Tongue (tissue), 3 donors: ENCODE measurements around the gene ANXA4. TPM values are rescaled to one million over a fixed set of nuclear protein-coding genes. Genes with fewer than 3 reads are reported as not detected.

Experiments
- DNase-seq: peaks from one replicate; pipeline ENCODE4 v3.0.0-alpha.2; 2015
- small RNA-seq: library from RNA; depleted of rRNA; stranded (forward); fragments of <200 nt; gene quantifications from one replicate; pipeline ENCODE3, GENCODE V24; 2014; ENCODE audit warnings: low replicate concordance
- total RNA-seq: library from RNA; depleted of rRNA; stranded (reverse); fragments of >200 nt; gene quantifications from one replicate; pipeline ENCODE4 v1.2.3, GENCODE V29; 2014

Gene ANXA4
- total RNA-seq, 1 donor from 2014 or later, result 29.5 TPM

DNA sequence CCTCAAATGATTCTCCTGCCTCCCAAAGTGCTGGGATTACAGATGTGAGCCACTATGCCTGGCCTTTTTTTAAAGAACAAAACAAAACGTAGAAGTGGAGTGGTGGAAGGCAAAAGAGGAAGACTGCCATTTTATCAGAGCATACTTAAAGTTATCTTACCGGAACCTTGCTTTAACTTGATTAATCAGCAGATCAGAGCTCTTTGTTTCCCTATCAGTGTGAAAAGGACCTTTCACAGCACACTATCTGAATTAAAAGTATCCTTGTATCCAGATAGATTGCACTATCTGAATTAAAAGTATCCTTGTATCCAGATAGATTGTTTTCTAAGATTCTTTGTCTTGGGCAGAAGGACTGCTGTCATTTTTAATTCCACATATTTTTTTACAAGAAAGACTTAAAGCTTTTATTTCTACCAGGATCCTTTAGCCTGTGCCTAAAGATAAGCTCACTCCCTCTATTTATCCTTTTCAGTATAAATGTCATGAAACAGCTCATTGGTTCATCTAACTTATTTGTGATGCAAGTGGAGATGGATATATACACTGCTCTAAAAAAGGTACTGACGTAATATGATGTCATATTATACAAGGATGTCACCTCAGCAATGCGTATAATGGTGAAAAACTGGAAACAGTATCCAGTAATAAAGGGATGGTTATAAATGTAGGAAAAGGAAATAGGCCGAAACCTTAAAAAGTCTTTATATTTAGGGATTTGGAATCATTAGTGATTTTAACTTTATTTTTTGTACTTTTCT is 105.3 kb downstream of the ANXA4 start:
- DNase-seq, result no peak

DNA sequence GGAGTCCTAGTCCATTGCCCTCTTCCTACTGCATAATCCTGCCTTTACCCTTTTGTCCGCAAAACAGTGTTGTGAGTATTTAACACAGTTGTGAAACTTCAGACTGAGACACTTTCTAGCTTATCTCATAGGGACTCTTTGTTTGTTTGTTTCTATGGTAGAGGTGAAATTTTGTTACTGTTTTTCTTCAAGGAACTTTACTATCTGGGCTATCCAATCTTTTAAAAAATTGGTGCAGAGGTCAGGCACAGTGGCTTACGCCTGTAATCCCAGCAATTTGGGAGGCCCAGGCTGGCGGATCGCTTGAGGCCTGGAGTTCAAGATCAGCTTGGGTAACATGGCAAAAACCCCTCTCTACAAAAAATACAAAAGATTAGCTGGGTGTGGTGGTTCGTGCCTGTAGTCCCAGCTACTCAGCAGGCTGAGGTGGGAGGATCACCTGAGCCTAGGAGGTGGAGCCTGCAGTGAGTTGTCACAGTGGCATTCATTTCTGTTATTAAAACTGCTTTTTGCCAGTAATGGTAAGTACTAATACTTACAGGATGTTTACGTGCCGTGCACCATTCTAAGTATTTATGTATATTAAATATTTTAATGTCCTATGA is 106.4 kb downstream of the ANXA4 start:
- DNase-seq, result no peak

DNA sequence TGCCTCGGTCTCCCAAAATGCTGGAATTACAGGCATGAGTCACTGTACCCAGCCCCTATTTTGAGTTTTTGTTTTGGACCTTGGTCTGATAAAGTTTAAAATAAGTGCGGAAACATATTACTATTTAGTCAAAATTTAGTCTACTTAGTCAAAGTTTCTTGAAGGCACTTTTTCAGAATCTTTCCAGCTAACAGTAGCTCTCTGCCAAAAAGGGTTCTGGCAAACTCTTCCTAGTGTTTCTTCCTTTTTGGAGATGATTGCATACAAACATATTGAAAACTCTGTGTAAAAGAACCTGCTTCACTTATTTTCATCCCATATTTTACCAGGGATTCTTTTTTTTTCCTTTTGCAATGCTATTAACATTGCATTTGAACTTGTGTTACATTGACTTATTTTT is 116.3 kb downstream of the ANXA4 start:
- DNase-seq, result no peak

DNA sequence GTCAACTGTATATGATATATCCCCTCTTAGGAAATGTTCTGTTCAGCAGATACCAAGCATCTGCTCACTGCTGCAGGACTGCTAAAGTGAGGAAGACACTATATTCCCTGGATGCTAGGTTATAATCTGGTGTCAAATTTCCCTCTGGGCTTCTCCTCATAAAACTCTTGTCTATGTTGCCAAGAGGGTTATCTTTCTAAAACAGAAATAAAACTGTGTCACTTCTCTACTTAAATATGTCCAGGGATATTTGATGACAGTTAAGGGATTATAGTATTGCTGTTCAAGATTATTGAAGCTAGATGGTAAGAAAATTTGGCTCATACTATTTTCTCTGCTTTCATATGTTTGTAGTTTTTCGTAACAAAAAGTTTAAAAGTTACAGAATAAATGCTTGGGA is 121.4 kb downstream of the ANXA4 start:
- no peak for DNase-seq

Small RNA genes within 50 kb of the gene (small RNA-seq; reads per million reads assigned to genes)
- not detected for gene RPL23AP92

Other genes with a start within 250 kb of the ANXA4 start
- gene AAK1, start 98.4 kb upstream of the ANXA4 start, total RNA-seq, result 30.2 TPM
- 14.9 TPM for gene GMCL1, start 87.5 kb downstream of the ANXA4 start, total RNA-seq
- gene SNRNP27, start 151.8 kb downstream of the ANXA4 start, total RNA-seq, result 59.9 TPM
- 21.8 TPM for gene MXD1, start 173.0 kb downstream of the ANXA4 start, total RNA-seq
- gene ASPRV1, start 219.5 kb downstream of the ANXA4 start, total RNA-seq, result 0.62 TPM